H1 (cell line): ENCODE data around the gene FOSL1. TPM values are rescaled to one million over a fixed set of nuclear protein-coding genes. Genes with fewer than 3 reads are reported as not detected.

Source experiments
- CTCF ChIA-PET: fragments of 300-600 bp; sonication (Branson Sonifier 250); formaldehyde crosslinking; loops from one replicate; lab custom pipeline; 2021; ENCODE audit not compliant: partially characterized antibody; lab: Charles Lee
- POLR2A ChIA-PET: fragments of 300-600 bp; sonication (Branson Sonifier 250); formaldehyde crosslinking; loops from one replicate; lab custom pipeline; 2021; ENCODE audit warnings: inconsistent platforms; ENCODE audit not compliant: partially characterized antibody; lab: Charles Lee
- DNase-seq, 2 experiments: peaks; one replicate each; pipeline versions ENCODE4 v3.0.0 to v3.0.0-alpha.2; 2010 to 2022; ENCODE audit warnings: low spot score in 2 of 2, low read depth in 1 of 2, mixed read lengths in 1 of 2
- FAIRE-seq: peaks from 2 replicates; lab custom pipeline; 2011; peaks lifted over from hg19 to GRCh38; lab: Jason Lieb, UNC
- H2AFZ ChIP-seq: 2 replicates; pipeline ENCODE4 v1.8.1; 2012; ENCODE audit warnings: low read length, inconsistent platforms
- H2AK5ac ChIP-seq: 2 replicates; pipeline ENCODE4 v1.6.1; 2013; ENCODE audit warnings: low read depth, low read length
- H2BK120ac ChIP-seq: replicated peaks from 2 replicates; pipeline ENCODE3; 2013; ENCODE audit warnings: low read depth, low read length, inconsistent platforms
- H2BK12ac ChIP-seq: 2 replicates; pipeline ENCODE4 v1.6.1; 2013; ENCODE audit warnings: low read depth, low read length
- H2BK15ac ChIP-seq: 2 replicates; pipeline ENCODE4 v1.6.1; 2013; ENCODE audit warnings: low read length
- H2BK20ac ChIP-seq: 2 replicates; pipeline ENCODE4 v1.6.1; 2013; ENCODE audit warnings: low read length
- H2BK5ac ChIP-seq: 2 replicates; pipeline ENCODE4 v1.6.1; 2013; ENCODE audit warnings: low read depth, low read length
- H3K14ac ChIP-seq: 2 replicates; pipeline ENCODE4 v1.6.1; 2013; ENCODE audit warnings: inconsistent platforms; ENCODE audit not compliant: insufficient read length
- H3K18ac ChIP-seq: 2 replicates; pipeline ENCODE4 v1.6.1; 2013; ENCODE audit warnings: low read length; ENCODE audit errors: extremely low read depth
- H3K23ac ChIP-seq: 2 replicates; pipeline ENCODE4 v1.6.1; 2013; ENCODE audit warnings: inconsistent platforms; ENCODE audit not compliant: insufficient read length
- H3K23me2 ChIP-seq: 2 replicates; pipeline ENCODE4 v1.6.1; 2013; ENCODE audit warnings: low read depth, low read length
- H3K27ac ChIP-seq: 2 replicates; pipeline ENCODE4 v1.6.1; 2011; ENCODE audit warnings: low read depth, low read length, inconsistent platforms
- H3K27me3 ChIP-seq, 4 experiments: replicated peaks in 1 of 4; 1 replicate in 1 of 4; 2 replicates in 3 of 4; pipeline versions ENCODE4 v1.6.1 to v1.8.1; 2011 to 2013; ENCODE audit warnings: low read length in 3 of 4, mild to moderate bottlenecking in 3 of 4, inconsistent platforms in 2 of 4, mixed read lengths in 2 of 4, moderate library complexity in 1 of 4; ENCODE audit not compliant: control insufficient read depth in 3 of 4, insufficient read depth in 3 of 4; ENCODE audit errors: extremely low read depth in 1 of 4
- H3K36me3 ChIP-seq, 4 experiments: 2 replicates each; pipeline versions ENCODE4 v1.6.1 to v1.8.1; 2011 to 2013; ENCODE audit warnings: mild to moderate bottlenecking in 4 of 4, low read length in 3 of 4, moderate library complexity in 2 of 4, control low read depth in 1 of 4, inconsistent platforms in 1 of 4; ENCODE audit not compliant: insufficient read depth in 4 of 4, control insufficient read depth in 2 of 4
- H3K4ac ChIP-seq: replicated peaks from 2 replicates; pipeline ENCODE3; 2013; ENCODE audit warnings: low read length, low read depth, mixed read lengths, inconsistent platforms; ENCODE audit not compliant: insufficient read length
- H3K4me1 ChIP-seq, 4 experiments: replicated peaks in 1 of 4; 1 replicate in 1 of 4; 2 replicates in 3 of 4; pipeline versions ENCODE4 v1.6.1 to v1.8.1; 2011 to 2013; ENCODE audit warnings: low read length in 3 of 4, inconsistent platforms in 2 of 4, mixed read lengths in 1 of 4; ENCODE audit not compliant: insufficient read depth in 4 of 4, control insufficient read depth in 3 of 4
- H3K4me2 ChIP-seq, 2 experiments: 2 replicates each; pipeline versions ENCODE4 v1.6.1 to v1.8.1; 2011 to 2013; ENCODE audit warnings: low read depth in 2 of 2, low read length in 2 of 2, control low read depth in 1 of 2, inconsistent platforms in 1 of 2, mild to moderate bottlenecking in 1 of 2; ENCODE audit not compliant: insufficient read depth in 1 of 2
- H3K4me3 ChIP-seq, 4 experiments: fragments of 200-600, 300-600 bp in 1 of 4; sonication (generic), shearing (Covaris generic), sonication (Bioruptor Twin) in 1 of 4; 2 replicates each; pipeline versions ENCODE4 v1.5.1 to v1.8.1; 2011 to 2016; ENCODE audit warnings: low read length in 4 of 4, low read depth in 3 of 4, control low read depth in 2 of 4, inconsistent platforms in 2 of 4, mild to moderate bottlenecking in 2 of 4, mixed read lengths in 1 of 4, moderate library complexity in 1 of 4; ENCODE audit not compliant: insufficient read depth in 2 of 4; ENCODE audit errors: extremely low read depth in 1 of 4
- H3K56ac ChIP-seq: replicated peaks from 2 replicates; pipeline ENCODE3; 2013; ENCODE audit warnings: low read depth, mild to moderate bottlenecking, mixed read lengths, low read length, inconsistent platforms; ENCODE audit not compliant: insufficient read length
- H3K79me1 ChIP-seq: 2 replicates; pipeline ENCODE4 v1.6.1; 2013; ENCODE audit warnings: low read depth, low read length, control low read depth
- H3K79me2 ChIP-seq, 2 experiments: 2 replicates each; pipeline versions ENCODE4 v1.6.1 to v1.8.1; 2012 to 2013; ENCODE audit warnings: low read length in 2 of 2, mild to moderate bottlenecking in 2 of 2, inconsistent platforms in 1 of 2; ENCODE audit not compliant: insufficient read depth in 2 of 2, control insufficient read depth in 1 of 2
- H3K9ac ChIP-seq, 4 experiments: replicated peaks in 1 of 4; 1 replicate in 1 of 4; 2 replicates in 3 of 4; pipeline versions ENCODE4 v1.6.1 to v1.8.1; 2011 to 2013; ENCODE audit warnings: low read depth in 3 of 4, low read length in 3 of 4, control low read depth in 2 of 4, mild to moderate bottlenecking in 2 of 4, moderate library complexity in 2 of 4, inconsistent platforms in 1 of 4; ENCODE audit errors: extremely low read depth in 1 of 4
- H3K9me3 ChIP-seq, 2 experiments: 2 replicates each; pipeline versions ENCODE4 v1.6.1 to v1.8.1; 2012 to 2013; ENCODE audit warnings: mild to moderate bottlenecking in 2 of 2, moderate library complexity in 2 of 2, control low read depth in 1 of 2, inconsistent platforms in 1 of 2, low read depth in 1 of 2, low read length in 1 of 2, mixed read lengths in 1 of 2; ENCODE audit not compliant: insufficient read depth in 2 of 2
- H4K20me1 ChIP-seq, 2 experiments: replicated peaks in 1 of 2; 2 replicates each; pipeline versions ENCODE3 to v1.8.1; 2011 to 2013; ENCODE audit warnings: inconsistent platforms in 2 of 2, low read length in 2 of 2, mild to moderate bottlenecking in 1 of 2; ENCODE audit not compliant: insufficient read depth in 2 of 2, control insufficient read depth in 1 of 2
- H4K5ac ChIP-seq: 2 replicates; pipeline ENCODE4 v1.6.1; 2013; ENCODE audit warnings: low read length, low read depth, mixed read lengths, inconsistent platforms; ENCODE audit not compliant: insufficient read length
- H4K8ac ChIP-seq: 2 replicates; pipeline ENCODE4 v1.8.0; 2013; ENCODE audit warnings: mild to moderate bottlenecking, moderate library complexity, low read length, inconsistent platforms; ENCODE audit not compliant: insufficient read depth; ENCODE audit errors: extremely low read depth
- H4K91ac ChIP-seq: replicated peaks from 2 replicates; pipeline ENCODE3; 2013; ENCODE audit warnings: low read length, mixed read lengths, inconsistent platforms; ENCODE audit not compliant: insufficient read length
- BCL11A ChIP-seq, 2 experiments: IDR thresholded peaks; one replicate each; pipeline ENCODE4 v1.6.1; 2011; ENCODE audit warnings: low read depth in 2 of 2, low read length in 2 of 2, mild to moderate bottlenecking in 2 of 2
- CHD1 ChIP-seq: IDR thresholded peaks from 2 replicates; pipeline ENCODE4 v1.6.1; 2012; ENCODE audit warnings: low read depth, low read length, improper control_type of control experiment
- CHD2 ChIP-seq: IDR thresholded peaks from 2 replicates; pipeline ENCODE4 v1.6.1; 2012; ENCODE audit warnings: low read length, improper control_type of control experiment
- HDAC6 ChIP-seq: IDR thresholded peaks from one replicate; pipeline ENCODE4 v1.7.1; 2012; ENCODE audit warnings: low read depth, mild to moderate bottlenecking, inconsistent platforms, low read length, moderate library complexity
- KDM5A ChIP-seq: fragments of 200-600 bp; IDR thresholded peaks from 2 replicates; pipeline ENCODE4 v1.7.1; 2012; ENCODE audit warnings: mild to moderate bottlenecking, low read length, inconsistent platforms, mixed read lengths
- RBBP5 ChIP-seq: IDR thresholded peaks from 2 replicates; pipeline ENCODE4 v1.7.1; 2012; ENCODE audit warnings: low read depth, mild to moderate bottlenecking, inconsistent platforms, low read length, moderate library complexity, borderline replicate concordance
- RNF2 ChIP-seq: fragments of 200-900, 300-1000 bp; sonication (generic); IDR thresholded peaks from 2 replicates; pipeline ENCODE4 v1.7.1; 2016; ENCODE audit warnings: borderline replicate concordance, low read depth, mild to moderate bottlenecking, antibody characterized with exemption, low read length; ENCODE audit not compliant: poor library complexity, severe bottlenecking; ENCODE audit errors: missing control alignments
- SIRT6 ChIP-seq: IDR thresholded peaks from one replicate; pipeline ENCODE4 v1.7.1; 2012; ENCODE audit warnings: low read length, inconsistent platforms
- SP2 ChIP-seq: IDR thresholded peaks from 2 replicates; pipeline ENCODE4 v1.6.1; 2012; ENCODE audit warnings: mild to moderate bottlenecking, low read length, inconsistent platforms
- TAF7 ChIP-seq: optimal IDR thresholded peaks from 2 replicates; pipeline ENCODE3; 2011; ENCODE audit warnings: low read depth, mild to moderate bottlenecking, inconsistent platforms, low read length, moderate library complexity, borderline replicate concordance
- YY1 ChIP-seq: IDR thresholded peaks from 2 replicates; pipeline ENCODE4 v1.6.1; 2011; ENCODE audit warnings: low read depth, mild to moderate bottlenecking, low read length
- WGBS, 2 experiments: shearing (Covaris generic) in 1 of 2; methylation state at CpG; one replicate each; pipeline versions ENCODE4 v1.1.6 to v1.1.7; 2013 to 2015; ENCODE audit warnings: low lambda C conversion rate in 2 of 2, mixed read lengths in 2 of 2, inconsistent platforms in 1 of 2, low coverage in 1 of 2, missing lambda C conversion rate in 1 of 2; ENCODE audit not compliant: insufficient replicate concordance in 2 of 2, insufficient coverage in 1 of 2, insufficient read length in 1 of 2; ENCODE audit errors: extremely low coverage in 1 of 2, missing lambda C conversion rate in 1 of 2; 5-methylcytosine and 5-hydroxymethylcytosine counted together
- polyA plus RNA-seq, 7 experiments: library from polyadenylated mRNA; depleted of rRNA in 3 of 7; stranded (reverse) in 5 of 7; unstranded in 2 of 7; fragments of >200 nt in 5 of 7; fragments of 200-250 nt in 2 of 7; gene quantifications; 1 replicate in 5 of 7; 2 replicates in 1 of 7; 4 replicates in 1 of 7; pipeline versions ENCODE4 v1.2.1 to v1.2.3, GENCODE V29; 2011 to 2013; ENCODE audit warnings: missing spikeins in 2 of 7, mixed read lengths in 2 of 7
- total RNA-seq: library from RNA; stranded (reverse); fragmentation: NEBNext Ultra II Directional; extraction: Animal tissue kit (Norgen Biotek cat#: 25700); gene quantifications from 2 replicates; pipeline ENCODE4 v1.2.1, GENCODE V29; 2021

FOSL1 gene
- total and polyA plus RNA-seq, 2 of the 8 experiments (the other 6 are each of a cell fraction or from before 2014, with no cell fraction given) = 6.3 to 7.2 TPM

DNA sequence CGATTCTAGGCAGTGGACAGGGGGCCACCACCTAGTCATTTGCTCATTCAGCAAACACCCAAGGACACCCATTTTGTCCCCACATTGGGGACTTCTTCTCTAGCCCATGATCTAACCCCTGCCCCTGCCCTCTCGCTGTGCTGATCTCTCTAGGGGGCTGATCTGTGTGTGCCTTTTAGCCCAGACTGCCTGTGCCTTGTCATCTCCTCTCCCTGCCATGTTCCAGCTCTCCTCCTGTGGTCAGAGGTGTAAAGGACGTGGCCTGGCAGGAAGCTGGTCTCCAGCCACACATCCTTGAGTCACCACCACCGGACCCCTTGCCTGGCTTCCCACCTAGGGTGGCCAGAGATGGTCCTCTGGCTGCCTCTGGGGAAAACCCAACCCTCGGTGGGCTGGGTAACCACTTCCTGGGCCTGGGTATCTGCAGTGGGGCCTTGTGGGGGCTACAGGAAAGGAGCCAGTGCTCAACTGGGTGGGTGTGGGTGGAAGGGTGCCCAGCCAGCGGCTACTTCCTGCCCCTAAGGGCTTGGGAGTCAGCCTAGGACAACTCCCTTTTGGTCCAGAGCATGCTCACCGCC, 19.3 kb downstream of the FOSL1 start:
- Histone ChIP-seq H2AFZ (no peak overlapping the region), H4K91ac (no peak overlapping the region)

More for the DNA sequence above, 19.3 kb downstream of the FOSL1 start:
- H3K27ac ChIP-seq = no peak overlapping the region
- no peak overlapping the region for H2BK20ac ChIP-seq
- no peaks in the 10 kb centered on the region for H3K79me1 ChIP-seq
- DNase-seq (no peak), FAIRE-seq (no peak)
- no peaks in the 10 kb centered on the region for H3K9me3 ChIP-seq
- POLR2A ChIA-PET = interaction anchor here (1.1 to 39.7 kb wide), 5 partner anchors 9 to 243 kb away, joined by 4 to 1071 read pairs (median 4); partner anchors contain the start of genes CCDC85B, CFL1, EFEMP2 and MUS81
- peaks cover 5 to 6% of the 10 kb centered on the region in 2 experiments for H4K20me1 ChIP-seq
- CTCF ChIA-PET = interaction anchor here (0.6 to 19.6 kb wide), 9 partner anchors 10 to 253 kb away, joined by 3 to 283 read pairs (median 4); partner anchors contain the start of genes CCDC85B and MUS81
- H3K9ac ChIP-seq = no peak overlapping the region
- no peak overlapping the region for H4K8ac ChIP-seq
- no peak overlapping the region for H2BK12ac ChIP-seq
- H3K4me1 ChIP-seq = peaks cover 0 to 2% (median 0%) of the 10 kb centered on the region in 4 experiments; a peak in 1 of 7 replicates
- no peak overlapping the region for H2BK5ac ChIP-seq
- no peak overlapping the region for H2BK15ac ChIP-seq
- peaks cover 0 to 3% (median 0%) of the 10 kb centered on the region in 4 experiments; a peak in 1 of 7 replicates for H3K27me3 ChIP-seq
- H3K4me3 ChIP-seq = no peak overlapping the region
- H2AK5ac ChIP-seq = no peak overlapping the region
- H3K18ac ChIP-seq = no peak overlapping the region
- no peak overlapping the region for H3K4me2 ChIP-seq
- no peaks in the 10 kb centered on the region for H3K79me2 ChIP-seq
- H3K56ac ChIP-seq = no peak overlapping the region
- no peak overlapping the region for H3K4ac ChIP-seq
- peaks cover 8 to 22% (median 12%) of the 10 kb centered on the region in 4 experiments; a peak in 7 of 8 replicates for H3K36me3 ChIP-seq
- no peak overlapping the region for H3K23ac ChIP-seq
- no peak for TF ChIP-seq SP2
- TF ChIP-seq SIRT6 = no peak
- TF ChIP-seq CHD2 = no peak
- TF ChIP-seq HDAC6 = no peak
- no peak for TF ChIP-seq BCL11A (IDR thresholded peaks at IDR 0.05; ENCODE audit: low read depth in 2 of 2, low read length in 2 of 2)
- TF ChIP-seq RNF2 = no peak
- TF ChIP-seq YY1 = no peak
- TF ChIP-seq RBBP5 = no peak
- TF ChIP-seq KDM5A = no peak
- no peak for TF ChIP-seq CHD1
- no peak for TF ChIP-seq TAF7
- H2BK120ac ChIP-seq = no peak overlapping the region
- 85% methylated on average over 4 of the region's 7 CpGs; no CpG with 5 or more reads in 1 of the 2 experiments for WGBS, 2 experiments
- no peaks in the 10 kb centered on the region for H3K23me2 ChIP-seq
- H4K5ac ChIP-seq = no peak overlapping the region
- H3K14ac ChIP-seq = no peak overlapping the region
